Esophagus muscularis mucosa (tissue), 4 donors: Measurements from ENCODE around the gene TGFB1I1. TPM values are rescaled to one million over a fixed set of nuclear protein-coding genes. Genes with fewer than 3 reads are reported as not detected.
"Not testable (repeated sequence)": the region's sequence is repeated elsewhere in the genome, so short reads cannot be mapped to it uniquely, and the experiment has no call there.

ENCODE experiments used
- DNase-seq: peaks from one replicate; pipeline ENCODE4 v3.0.0-alpha.2; 2017; ENCODE audit errors: extremely low spot score
- H3K27ac ChIP-seq, 4 donors: fragments of 200-600 bp; sonication (generic); replicated peaks in 1 of 4; 1 replicate in 3 of 4; 2 replicates in 1 of 4; pipeline ENCODE4 v1.5.1; 2016 to 2019; ENCODE audit warnings: mild to moderate bottlenecking in 1 of 4
- H3K27me3 ChIP-seq, 4 donors: fragments of 200-600 bp; sonication (generic); one replicate each; pipeline versions ENCODE4 v1.5.1 to v1.6.0; 2016 to 2019
- H3K36me3 ChIP-seq, 4 donors: fragments of 200-600 bp; sonication (generic); one replicate each; pipeline ENCODE4 v1.5.1; 2016 to 2019
- H3K4me1 ChIP-seq, 4 donors: fragments of 200-600 bp; sonication (generic); one replicate each; pipeline ENCODE4 v1.5.1; 2016 to 2019
- H3K4me3 ChIP-seq, 4 donors: fragments of 200-600 bp; sonication (generic); 1 replicate in 2 of 4; 2 replicates in 2 of 4; pipeline ENCODE4 v1.5.1; 2016 to 2019; ENCODE audit warnings: mild to moderate bottlenecking in 4 of 4, moderate library complexity in 1 of 4
- H3K9me3 ChIP-seq, 4 donors: fragments of 200-600 bp; sonication (generic); 1 replicate in 3 of 4; 2 replicates in 1 of 4; pipeline ENCODE4 v1.5.1; 2016 to 2019
- EP300 ChIP-seq: sonication (generic); formaldehyde crosslinking; IDR thresholded peaks from one replicate; pipeline ENCODE4 v1.6.1; 2017; ENCODE audit warnings: antibody characterized with exemption
- POLR2A ChIP-seq: fragments of 450-650 bp; IDR thresholded peaks from one replicate; pipeline ENCODE4 v1.6.1; 2017; ENCODE audit warnings: antibody characterized with exemption, moderate library complexity, mild to moderate bottlenecking, low read depth
- POLR2AphosphoS5 ChIP-seq, 2 donors: sonication (generic); formaldehyde crosslinking; IDR thresholded peaks; one replicate each; pipeline ENCODE4 v1.6.1; 2017; ENCODE audit warnings: antibody characterized with exemption in 2 of 2
- WGBS: methylation state at CpG from one replicate; pipeline ENCODE4 v1.1.5; 2018; 5-methylcytosine and 5-hydroxymethylcytosine counted together
- intact Hi-C: fragments of 100-400 bp; cut with DNase I; formaldehyde crosslinking; loops from one replicate; pipeline ENCODE4 v1.15.1; 2023
- total RNA-seq, 4 donors: library from RNA; depleted of rRNA; stranded (reverse); fragments of >200 nt; gene quantifications; one replicate each; pipeline versions ENCODE4 v1.1.0 to v1.2.1, GENCODE V29; 2016
- TF ChIP-seq, protein P1 (sequence below), 3 experiments: fragments of 200-600 bp in 2 of 3; fragments of 450-650 bp in 1 of 3; sonication (generic) in 2 of 3; IDR thresholded peaks; one replicate each; pipeline ENCODE4 v1.5.1; 2017 to 2019; ENCODE audit warnings: antibody characterized with exemption in 3 of 3, mild to moderate bottlenecking in 2 of 3, moderate library complexity in 1 of 3

TGFB1I1 gene
- total RNA-seq, 4 donors from 2014 or later = 255 to 471 (median 274) TPM

GRCh38 chr16:31522071-31522470 lies 50.1 kb downstream of the TGFB1I1 start:
- TF ChIP-seq, protein P1, sequence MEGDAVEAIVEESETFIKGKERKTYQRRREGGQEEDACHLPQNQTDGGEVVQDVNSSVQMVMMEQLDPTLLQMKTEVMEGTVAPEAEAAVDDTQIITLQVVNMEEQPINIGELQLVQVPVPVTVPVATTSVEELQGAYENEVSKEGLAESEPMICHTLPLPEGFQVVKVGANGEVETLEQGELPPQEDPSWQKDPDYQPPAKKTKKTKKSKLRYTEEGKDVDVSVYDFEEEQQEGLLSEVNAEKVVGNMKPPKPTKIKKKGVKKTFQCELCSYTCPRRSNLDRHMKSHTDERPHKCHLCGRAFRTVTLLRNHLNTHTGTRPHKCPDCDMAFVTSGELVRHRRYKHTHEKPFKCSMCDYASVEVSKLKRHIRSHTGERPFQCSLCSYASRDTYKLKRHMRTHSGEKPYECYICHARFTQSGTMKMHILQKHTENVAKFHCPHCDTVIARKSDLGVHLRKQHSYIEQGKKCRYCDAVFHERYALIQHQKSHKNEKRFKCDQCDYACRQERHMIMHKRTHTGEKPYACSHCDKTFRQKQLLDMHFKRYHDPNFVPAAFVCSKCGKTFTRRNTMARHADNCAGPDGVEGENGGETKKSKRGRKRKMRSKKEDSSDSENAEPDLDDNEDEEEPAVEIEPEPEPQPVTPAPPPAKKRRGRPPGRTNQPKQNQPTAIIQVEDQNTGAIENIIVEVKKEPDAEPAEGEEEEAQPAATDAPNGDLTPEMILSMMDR (IDR thresholded peaks at IDR 0.05) = no peak
- Histone ChIP-seq H3K27ac (no peak overlapping the region), H3K36me3 (no peaks in the 10 kb centered on the region), H3K4me1 (no peaks in the 10 kb centered on the region), H3K4me3 (no peak overlapping the region), H3K9me3 (no peaks in the 10 kb centered on the region), H3K27me3 (no peaks in the 10 kb centered on the region)
- no peak for DNase-seq
- intact Hi-C loops = no loop called here
- 87% methylated on average over 6 of the region's 6 CpGs for WGBS

DNA sequence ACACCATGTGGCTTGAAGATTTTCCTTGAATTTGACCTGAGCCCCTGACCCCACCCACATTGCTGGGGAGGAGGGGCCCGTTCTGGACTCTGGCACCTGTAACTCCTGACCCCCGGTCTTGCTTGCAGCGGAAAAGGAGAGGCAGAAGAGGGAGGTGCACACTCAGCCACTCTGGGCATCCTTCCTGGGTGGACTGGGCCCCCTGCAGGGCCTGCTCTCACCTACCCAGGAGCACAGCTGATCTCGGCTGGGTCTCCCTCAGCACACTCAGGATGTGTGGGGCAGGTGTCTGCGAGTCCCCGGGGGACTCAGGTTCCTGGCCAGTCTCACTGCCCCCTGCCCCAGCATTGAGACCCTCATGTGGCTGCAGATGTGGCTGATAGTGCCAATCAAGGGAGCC lies 51.8 kb downstream of the TGFB1I1 start:
- H3K9me3 ChIP-seq, H3K4me3 ChIP-seq, DNase-seq, H3K36me3 ChIP-seq, H3K4me1 ChIP-seq, intact Hi-C loops, H3K27ac ChIP-seq: not testable (repeated sequence)
- WGBS = no CpG with 5 or more reads among the region's 6 CpGs
- peaks cover 0 to 13% (median 0%) of the 10 kb centered on the region in 4 donors for H3K27me3 ChIP-seq

- Histone ChIP-seq H3K9me3 (no peaks in the 10 kb centered on the region), H3K4me3 (no peak overlapping the region), H3K36me3 (no peaks in the 10 kb centered on the region), H3K4me1 (peaks cover 2 to 17% (median 16%) of the 10 kb centered on the region in 4 donors), H3K27ac (no peak overlapping the region), H3K27me3 (peaks cover 0 to 27% (median 0%) of the 10 kb centered on the region in 4 donors)
- TF ChIP-seq EP300 (no peak), POLR2A (no peak), POLR2AphosphoS5 (IDR thresholded peaks at IDR 0.05) (no peak)
- TF ChIP-seq, protein P1 (IDR thresholded peaks at IDR 0.05) = no peak
- no peak for DNase-seq
- 84% methylated on average over 3 of the region's 3 CpGs for WGBS
- intact Hi-C loops = no loop called here
Observed at GRCh38 chr16:31525113-31525512, 53.2 kb downstream of the TGFB1I1 start.

Other genes with a start within 250 kb of the TGFB1I1 start
- gene ITGAM, start 212.2 kb upstream of the TGFB1I1 start, total RNA-seq = 10 to 100 TPM; 12.2 to 25.2 (median 14.9) TPM
- 10 to 100 TPM in 1 of 4 donors, 1 to 10 TPM in 2, under 1 TPM in 1; 0.71 to 11.3 (median 3.4) TPM for gene ITGAX, start 117.0 kb upstream of the TGFB1I1 start, total RNA-seq
- gene ITGAD, start 78.8 kb upstream of the TGFB1I1 start, total RNA-seq = under 1 TPM in 1 of 4 donors, not detected in 3; 0.50 TPM
- gene COX6A2, start 43.8 kb upstream of the TGFB1I1 start, total RNA-seq = 1 to 10 TPM in 1 of 4 donors, not detected in 3; 1.3 TPM
- gene ZNF843, start 29.4 kb upstream of the TGFB1I1 start, total RNA-seq = 1 to 10 TPM in 2 of 4 donors, under 1 TPM in 2; 0.50 to 1.9 (median 1.3) TPM
- 10 to 100 TPM in 2 of 4 donors, 1 to 10 TPM in 2; 5.4 to 13.4 (median 9.9) TPM for gene ARMC5, start 12.7 kb upstream of the TGFB1I1 start, total RNA-seq
- gene SLC5A2, start 11.0 kb downstream of the TGFB1I1 start, total RNA-seq = under 1 TPM in 3 of 4 donors, not detected in 1; 0.13 to 0.66 (median 0.34) TPM
- 10 to 100 TPM; 32.4 to 51.3 (median 43.6) TPM for gene RUSF1, start 36.2 kb downstream of the TGFB1I1 start, total RNA-seq
- gene AHSP, start 55.7 kb downstream of the TGFB1I1 start, total RNA-seq = 1 to 10 TPM in 1 of 4 donors, not detected in 3; 1.2 TPM